Mucosa of rectum (tissue), 2 donors: ENCODE results near the gene PTPN14.

Source experiments
- H3K27ac ChIP-seq, 2 donors: one replicate each; pipeline ENCODE4 v1.7.0; 2013; ENCODE audit warnings: inconsistent platforms in 2 of 2, low read depth in 2 of 2, low read length in 2 of 2
- H3K27me3 ChIP-seq, 2 donors: one replicate each; pipeline ENCODE4 v1.7.0; 2013; ENCODE audit warnings: low read length in 2 of 2; ENCODE audit not compliant: control insufficient read depth in 2 of 2, insufficient read depth in 2 of 2
- H3K36me3 ChIP-seq, 2 donors: one replicate each; pipeline ENCODE4 v1.7.0; 2013; ENCODE audit warnings: low read length in 2 of 2; ENCODE audit not compliant: control insufficient read depth in 2 of 2, insufficient read depth in 2 of 2
- H3K4me1 ChIP-seq, 2 donors: one replicate each; pipeline ENCODE4 v1.7.0; 2013; ENCODE audit warnings: low read length in 2 of 2, mild to moderate bottlenecking in 1 of 2; ENCODE audit not compliant: control insufficient read depth in 2 of 2, insufficient read depth in 2 of 2
- H3K4me3 ChIP-seq, 2 donors: one replicate each; pipeline ENCODE4 v1.7.0; 2013; ENCODE audit warnings: low read length in 2 of 2
- H3K9ac ChIP-seq, 2 donors: one replicate each; pipeline ENCODE4 v1.7.0; 2013; ENCODE audit warnings: low read length in 2 of 2, low read depth in 1 of 2, mild to moderate bottlenecking in 1 of 2
- H3K9me3 ChIP-seq, 2 donors: one replicate each; pipeline ENCODE4 v1.7.0; 2013; ENCODE audit warnings: low read length in 2 of 2; ENCODE audit not compliant: control insufficient read depth in 2 of 2
- donor health status: healthy.
- donor health status: Normal muscosa, but diverticular disease.

Gene PTPN14

DNA sequence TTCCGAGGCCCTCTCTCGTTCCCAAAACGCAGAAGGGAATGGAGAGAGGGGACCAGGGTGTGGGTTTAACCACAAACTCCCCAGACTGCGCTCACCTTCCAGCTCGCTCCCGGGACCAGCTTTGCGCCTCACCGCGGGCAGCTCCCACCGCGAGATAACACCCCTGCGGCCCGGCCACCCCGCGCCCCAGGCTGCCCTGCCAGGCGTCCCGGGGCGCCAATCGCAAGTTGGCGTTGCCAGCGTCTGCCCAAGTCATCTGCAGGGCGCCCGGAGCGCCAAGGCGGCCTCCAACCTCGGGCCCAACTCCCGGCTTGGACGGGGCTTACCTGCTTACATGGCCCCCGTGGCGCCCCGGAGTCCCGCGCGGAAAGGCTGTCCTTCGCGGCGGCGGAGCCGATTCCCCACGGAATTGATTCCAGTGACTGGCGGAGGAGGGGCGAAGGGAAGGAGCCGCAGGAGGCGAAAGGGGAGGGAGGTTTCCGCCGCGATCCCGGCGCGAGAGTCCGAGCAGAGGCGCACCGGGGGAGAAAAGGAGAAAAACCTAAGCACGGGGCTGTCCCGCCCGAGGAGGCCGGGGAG is 456 bp downstream of the PTPN14 start:
- peak overlapping the region; percentile 85 to 88 for H3K27ac ChIP-seq
- no peaks in the 10 kb centered on the region for H3K9me3 ChIP-seq
- H3K9ac ChIP-seq, result peak overlapping the region; percentile 48 to 89
- no peaks in the 10 kb centered on the region for H3K36me3 ChIP-seq
- H3K4me1 ChIP-seq, result peaks cover 3 to 12% of the 10 kb centered on the region in 2 donors
- peak overlapping the region; percentile 82 to 83 for H3K4me3 ChIP-seq
- H3K27me3 ChIP-seq, result no peaks in the 10 kb centered on the region

DNA sequence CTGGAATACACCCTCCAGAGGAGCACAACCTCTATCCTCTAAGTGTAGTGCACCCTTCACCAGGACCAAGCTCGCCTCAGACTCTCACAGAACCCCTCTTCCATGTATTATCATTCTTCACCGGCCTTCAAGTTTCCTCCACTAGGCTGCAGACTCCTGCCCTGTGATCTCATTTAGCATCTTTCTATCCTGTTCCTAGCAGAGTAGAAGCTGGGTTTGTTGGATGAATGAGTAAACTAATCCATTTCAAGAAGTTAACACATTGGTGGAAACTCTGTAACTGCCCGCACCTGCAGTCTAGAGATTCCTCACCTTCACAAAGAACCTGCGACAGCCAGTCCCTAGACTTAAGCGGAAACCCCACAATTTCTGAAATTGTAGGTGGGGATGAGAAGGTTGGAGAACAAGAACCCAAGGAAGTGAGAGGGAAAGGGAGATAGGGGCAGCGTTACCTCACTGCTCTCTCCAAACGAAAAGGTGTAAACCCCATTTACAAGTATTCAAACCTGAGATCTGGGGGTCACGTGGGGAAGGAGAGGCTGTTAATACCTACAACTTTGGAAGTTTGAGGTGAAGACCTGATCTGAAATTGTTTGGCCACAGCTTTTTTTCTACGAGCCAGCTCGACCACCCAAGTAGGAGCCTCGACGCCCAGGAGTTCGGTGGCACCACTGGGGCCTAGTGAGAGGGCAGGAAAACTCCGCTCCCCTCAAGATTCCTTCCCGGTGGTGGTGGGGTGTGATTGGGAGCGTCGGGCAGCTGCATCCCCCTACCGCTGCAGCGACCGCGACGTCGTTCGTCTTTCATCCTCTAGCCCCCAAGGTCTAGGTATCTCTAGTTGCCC is 1.2 kb downstream of the PTPN14 start:
- Histone ChIP-seq H3K27me3 (no peaks in the 10 kb centered on the region), H3K27ac (no peak overlapping the region), H3K4me3 (peak overlapping the region; percentile 82 to 83), H3K9ac (peak overlapping the region; percentile 48 to 89), H3K4me1 (peaks cover 3 to 12% of the 10 kb centered on the region in 2 donors), H3K36me3 (no peaks in the 10 kb centered on the region), H3K9me3 (no peaks in the 10 kb centered on the region)

DNA sequence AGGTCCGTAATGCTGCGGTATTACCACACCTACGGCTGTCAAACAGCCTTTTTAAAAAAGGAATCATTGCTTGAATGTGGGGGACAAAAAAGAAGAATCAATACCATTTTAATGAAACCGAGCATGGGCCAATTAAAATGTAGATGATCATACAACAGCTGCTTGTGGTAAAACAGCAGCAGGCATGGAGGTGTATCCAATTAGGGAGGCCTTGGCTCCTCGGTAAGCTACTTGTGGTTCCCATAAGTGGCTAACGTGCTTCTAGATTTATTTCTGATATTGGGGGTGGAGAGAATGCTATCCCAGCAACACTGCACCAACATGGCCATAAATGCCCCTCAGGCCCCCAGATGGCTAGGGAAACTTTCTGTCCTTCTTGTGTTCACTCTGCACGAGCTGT is 1.8 kb downstream of the PTPN14 start:
- Histone ChIP-seq H3K4me1 (peaks cover 3 to 12% of the 10 kb centered on the region in 2 donors), H3K36me3 (no peaks in the 10 kb centered on the region), H3K27me3 (no peaks in the 10 kb centered on the region), H3K27ac (no peak overlapping the region), H3K9me3 (no peaks in the 10 kb centered on the region), H3K4me3 (peak overlapping the region; percentile 82 to 83), H3K9ac (no peak overlapping the region)

- no peak overlapping the region for H3K27ac ChIP-seq
- no peak overlapping the region for H3K9ac ChIP-seq
- H3K9me3 ChIP-seq, result no peaks in the 10 kb centered on the region
- H3K36me3 ChIP-seq, result no peaks in the 10 kb centered on the region
- no peaks in the 10 kb centered on the region for H3K27me3 ChIP-seq
- peaks cover 3 to 12% of the 10 kb centered on the region in 2 donors for H3K4me1 ChIP-seq
- no peak overlapping the region for H3K4me3 ChIP-seq
These were observed 2.4 kb downstream of the PTPN14 start for GRCh38 chr1:214548988-214549387.

GRCh38 chr1:214548271-214548670 is 3.1 kb downstream of the PTPN14 start:
- H3K27ac ChIP-seq, result no peak overlapping the region

DNA sequence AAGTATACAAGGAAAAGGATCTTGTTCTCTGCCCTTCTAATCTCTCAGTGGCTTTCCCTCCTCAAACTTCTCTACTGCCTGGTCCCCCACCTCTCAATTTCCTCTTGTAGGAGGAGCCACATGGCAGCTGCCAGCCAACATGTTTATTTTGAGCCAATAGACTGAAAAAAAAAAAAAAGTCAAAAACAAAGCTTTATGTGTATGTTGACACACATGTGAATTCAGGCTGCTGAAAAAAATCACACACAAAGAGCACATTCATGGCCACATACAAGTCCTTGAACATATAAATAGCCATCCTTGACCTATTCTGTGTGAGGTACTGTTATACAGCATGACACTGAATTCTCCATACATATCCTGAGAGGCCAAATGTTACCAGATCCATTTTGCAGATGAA is 3.7 kb downstream of the PTPN14 start:
- no peaks in the 10 kb centered on the region for H3K9me3 ChIP-seq
- H3K36me3 ChIP-seq, result no peaks in the 10 kb centered on the region
- H3K4me3 ChIP-seq, result no peak overlapping the region
- peaks cover 3 to 12% of the 10 kb centered on the region in 2 donors for H3K4me1 ChIP-seq
- no peak overlapping the region for H3K27ac ChIP-seq
- no peak overlapping the region for H3K9ac ChIP-seq
- no peaks in the 10 kb centered on the region for H3K27me3 ChIP-seq

More at GRCh38 chr1:214548271-214548670, 3.1 kb downstream of the PTPN14 start:
- no peaks in the 10 kb centered on the region for H3K36me3 ChIP-seq
- H3K9ac ChIP-seq, result no peak overlapping the region
- H3K4me3 ChIP-seq, result no peak overlapping the region
- no peaks in the 10 kb centered on the region for H3K9me3 ChIP-seq
- H3K27me3 ChIP-seq, result no peaks in the 10 kb centered on the region
- peaks cover 3 to 12% of the 10 kb centered on the region in 2 donors for H3K4me1 ChIP-seq

DNA sequence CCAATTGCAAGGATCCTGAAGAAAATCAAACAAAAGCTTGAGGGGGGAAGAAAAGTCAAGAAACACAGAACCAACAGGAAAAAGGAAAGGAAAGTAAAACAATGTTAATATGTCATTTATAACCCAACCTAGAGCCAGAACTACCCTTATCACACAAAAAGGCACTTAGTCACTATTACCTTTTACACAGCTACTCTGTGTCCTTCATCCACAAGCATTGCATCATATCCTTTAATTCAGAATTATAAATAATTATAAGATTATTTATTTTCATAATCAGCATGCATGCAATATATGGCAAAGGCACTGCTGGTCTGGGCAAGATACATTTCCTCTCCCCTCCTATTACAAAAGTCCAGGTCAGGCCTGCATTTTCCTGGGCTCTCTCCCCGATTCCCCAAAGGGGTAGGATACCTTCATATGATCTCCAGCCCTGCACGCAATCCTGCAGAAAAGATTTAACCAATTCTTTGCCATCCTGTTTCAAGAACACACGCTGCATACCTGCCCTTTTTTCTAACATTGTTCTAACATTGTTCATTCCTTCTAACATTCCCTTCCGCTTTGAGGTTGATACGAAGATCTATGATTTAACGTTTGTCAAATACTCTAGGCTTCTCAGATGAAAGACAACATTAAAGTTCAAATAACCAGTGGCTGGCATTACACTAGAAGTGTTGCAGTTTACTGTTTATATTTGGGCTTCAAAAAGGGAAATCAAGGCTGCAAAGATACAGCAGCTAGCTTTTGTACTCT is 4.3 kb downstream of the PTPN14 start:
- H3K27me3 ChIP-seq, result no peaks in the 10 kb centered on the region
- no peak overlapping the region for H3K9ac ChIP-seq
- H3K27ac ChIP-seq, result no peak overlapping the region
- H3K4me1 ChIP-seq, result peaks cover 2 to 7% of the 10 kb centered on the region in 2 donors
- no peaks in the 10 kb centered on the region for H3K36me3 ChIP-seq
- no peak overlapping the region for H3K4me3 ChIP-seq
- no peaks in the 10 kb centered on the region for H3K9me3 ChIP-seq

DNA sequence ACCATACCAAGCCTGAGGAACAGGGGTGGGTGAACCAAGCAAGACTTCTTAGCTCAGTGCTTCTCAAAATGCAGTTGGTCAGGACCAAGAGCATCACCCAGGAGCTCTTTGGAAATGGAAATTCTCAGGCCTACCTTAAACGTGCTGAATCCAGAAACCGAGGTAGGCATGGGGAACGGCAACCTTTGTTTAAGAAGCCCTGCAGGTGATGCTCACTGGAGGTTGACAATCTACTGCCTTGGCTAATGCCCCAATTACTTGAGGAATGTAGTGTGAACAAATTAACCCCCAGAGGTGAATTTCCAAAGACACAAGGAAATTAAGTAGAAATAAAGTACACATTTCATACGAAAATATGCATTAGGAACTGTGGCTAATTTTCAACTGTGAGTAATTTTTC is 5.3 kb downstream of the PTPN14 start:
- H3K4me1 ChIP-seq, result peaks cover 0 to 4% of the 10 kb centered on the region in 2 donors
- no peak overlapping the region for H3K4me3 ChIP-seq
- no peaks in the 10 kb centered on the region for H3K36me3 ChIP-seq
- H3K27ac ChIP-seq, result no peak overlapping the region
- H3K9ac ChIP-seq, result no peak overlapping the region
- no peaks in the 10 kb centered on the region for H3K27me3 ChIP-seq
- H3K9me3 ChIP-seq, result no peaks in the 10 kb centered on the region

- Histone ChIP-seq H3K36me3 (no peaks in the 10 kb centered on the region), H3K4me1 (peaks cover 0 to 4% of the 10 kb centered on the region in 2 donors), H3K27me3 (no peaks in the 10 kb centered on the region), H3K27ac (no peak overlapping the region), H3K9ac (no peak overlapping the region), H3K4me3 (no peak overlapping the region), H3K9me3 (no peaks in the 10 kb centered on the region)
These were observed 6.1 kb downstream of the PTPN14 start for GRCh38 chr1:214545293-214545692.

GRCh38 chr1:214544791-214545190 is 6.6 kb downstream of the PTPN14 start:
- Histone ChIP-seq H3K9me3 (no peaks in the 10 kb centered on the region), H3K27me3 (no peaks in the 10 kb centered on the region), H3K4me1 (peaks cover 0 to 3% of the 10 kb centered on the region in 2 donors), H3K9ac (no peak overlapping the region), H3K27ac (no peak overlapping the region), H3K4me3 (no peak overlapping the region), H3K36me3 (no peaks in the 10 kb centered on the region)
